Measurements from ENCODE around the gene SNRNP70.

SNRNP70 gene

GRCh38 chr19:49101160-49101559, 15.9 kb downstream of the SNRNP70 start:
- Histone ChIP-seq H3K27ac (peak overlapping the region; percentile 60), H3K27me3 (no peaks in the 10 kb centered on the region), H3K4me2 (peak overlapping the region; percentile 51), H3K9me3 (no peaks in the 10 kb centered on the region), H3K36me3 (peaks cover 76% of the 10 kb centered on the region), H3K4me1 (peaks cover 83% of the 10 kb centered on the region), H4K20me1 (peaks cover 62% of the 10 kb centered on the region), H3K4me3 (no peak overlapping the region), H3K9ac (peak overlapping the region; percentile 48; the same call in 1 of the 2 replicates)
- no peak for TF ChIP-seq Cebpa-rat (IDR thresholded peaks at IDR 0.05)

- no peaks in the 10 kb centered on the region for H3K9me3 ChIP-seq
- peaks cover 62% of the 10 kb centered on the region for H4K20me1 ChIP-seq
- no peak overlapping the region for H3K4me3 ChIP-seq
- peaks cover 89% of the 10 kb centered on the region for H3K4me1 ChIP-seq
- H3K27ac ChIP-seq, result peak overlapping the region; percentile 82
- peak overlapping the region; percentile 80 for H3K9ac ChIP-seq
- no peak for TF ChIP-seq Cebpa-rat (IDR thresholded peaks at IDR 0.05)
- H3K36me3 ChIP-seq, result peaks cover 76% of the 10 kb centered on the region
- peak overlapping the region; percentile 90 for H3K4me2 ChIP-seq
- H3K27me3 ChIP-seq, result no peaks in the 10 kb centered on the region
Measured at GRCh38 chr19:49102303-49102702, 17.1 kb downstream of the SNRNP70 start.

GRCh38 chr19:49103331-49104085, 18.3 kb downstream of the SNRNP70 start:
- no peak for TF ChIP-seq Cebpa-rat (IDR thresholded peaks at IDR 0.05)
- peaks cover 78% of the 10 kb centered on the region for H3K36me3 ChIP-seq
- peak overlapping the region; percentile 59 for H3K4me3 ChIP-seq
- no peaks in the 10 kb centered on the region for H3K9me3 ChIP-seq
- H3K27ac ChIP-seq, result peak overlapping the region; percentile 82
- H3K9ac ChIP-seq, result peak overlapping the region; percentile 80
- peaks cover 62% of the 10 kb centered on the region for H4K20me1 ChIP-seq
- peak overlapping the region; percentile 90 for H3K4me2 ChIP-seq
- H3K4me1 ChIP-seq, result peaks cover 77% of the 10 kb centered on the region
- no peaks in the 10 kb centered on the region for H3K27me3 ChIP-seq

- Histone ChIP-seq H3K9me3 (no peaks in the 10 kb centered on the region), H3K4me2 (peak overlapping the region; percentile 90), H3K4me1 (peaks cover 71% of the 10 kb centered on the region), H3K36me3 (peaks cover 78% of the 10 kb centered on the region), H3K27me3 (no peaks in the 10 kb centered on the region), H3K9ac (peak overlapping the region; percentile 80), H3K4me3 (peak overlapping the region; percentile 59), H4K20me1 (peaks cover 63% of the 10 kb centered on the region), H3K27ac (peak overlapping the region; percentile 82)
- TF ChIP-seq Cebpa-rat (IDR thresholded peaks at IDR 0.05), result no peak
Measured at GRCh38 chr19:49104229-49104864, 19.1 kb downstream of the SNRNP70 start.

GRCh38 chr19:49106648-49107135, 21.4 kb downstream of the SNRNP70 start:
- H3K27ac ChIP-seq, result no peak overlapping the region
- no peak overlapping the region for H3K4me3 ChIP-seq
- TF ChIP-seq Cebpa-rat (IDR thresholded peaks at IDR 0.05), result no peak
- peak overlapping the region; percentile 90 for H3K4me2 ChIP-seq
- H3K9ac ChIP-seq, result no peak overlapping the region; the same call in 1 of the 2 replicates
- H3K4me1 ChIP-seq, result peaks cover 50% of the 10 kb centered on the region
- no peaks in the 10 kb centered on the region for H3K9me3 ChIP-seq
- no peaks in the 10 kb centered on the region for H3K27me3 ChIP-seq
- H3K36me3 ChIP-seq, result peaks cover 72% of the 10 kb centered on the region
- H4K20me1 ChIP-seq, result peaks cover 61% of the 10 kb centered on the region

GRCh38 chr19:49107625-49108459, 22.6 kb downstream of the SNRNP70 start:
- H3K4me2 ChIP-seq, result no peak overlapping the region
- peaks cover 38% of the 10 kb centered on the region for H3K4me1 ChIP-seq
- H3K27me3 ChIP-seq, result no peaks in the 10 kb centered on the region
- peaks cover 64% of the 10 kb centered on the region for H3K36me3 ChIP-seq
- H3K27ac ChIP-seq, result 0 out of 2 replicates have a peak overlapping the region, but pooled peaks have one; percentile 41
- no peak for TF ChIP-seq Cebpa-rat (IDR thresholded peaks at IDR 0.05)
- H3K9me3 ChIP-seq, result no peaks in the 10 kb centered on the region
- peaks cover 61% of the 10 kb centered on the region for H4K20me1 ChIP-seq
- H3K9ac ChIP-seq, result no peak overlapping the region
- no peak overlapping the region for H3K4me3 ChIP-seq

GRCh38 chr19:49109051-49109450, 23.8 kb downstream of the SNRNP70 start:
- Histone ChIP-seq H3K9ac (no peak overlapping the region), H3K36me3 (peaks cover 60% of the 10 kb centered on the region)

GRCh38 chr19:49109569-49110233, 24.4 kb downstream of the SNRNP70 start:
- H3K36me3 ChIP-seq, result peaks cover 60% of the 10 kb centered on the region
- no peaks in the 10 kb centered on the region for H3K9me3 ChIP-seq
- H3K9ac ChIP-seq, result no peak overlapping the region
- H4K20me1 ChIP-seq, result peaks cover 58% of the 10 kb centered on the region
- H3K27me3 ChIP-seq, result no peaks in the 10 kb centered on the region
- H3K27ac ChIP-seq, result no peak overlapping the region
- H3K4me3 ChIP-seq, result no peak overlapping the region
- peaks cover 37% of the 10 kb centered on the region for H3K4me1 ChIP-seq
- no peak overlapping the region for H3K4me2 ChIP-seq
- TF ChIP-seq Cebpa-rat (IDR thresholded peaks at IDR 0.05), result no peak

More at GRCh38 chr19:49109051-49109450, 23.8 kb downstream of the SNRNP70 start:
- Histone ChIP-seq H3K4me1 (peaks cover 40% of the 10 kb centered on the region), H3K27me3 (no peaks in the 10 kb centered on the region), H3K9me3 (no peaks in the 10 kb centered on the region), H3K4me3 (no peak overlapping the region), H3K4me2 (no peak overlapping the region), H4K20me1 (peaks cover 61% of the 10 kb centered on the region), H3K27ac (peak overlapping the region; percentile 7; the same call in 1 of the 2 replicates)
- TF ChIP-seq Cebpa-rat (IDR thresholded peaks at IDR 0.05), result no peak

- Histone ChIP-seq H3K4me1 (peaks cover 37% of the 10 kb centered on the region), H3K9me3 (no peaks in the 10 kb centered on the region), H3K27me3 (no peaks in the 10 kb centered on the region), H4K20me1 (peaks cover 50% of the 10 kb centered on the region), H3K27ac (no peak overlapping the region), H3K4me3 (no peak overlapping the region), H3K4me2 (no peak overlapping the region), H3K36me3 (peaks cover 51% of the 10 kb centered on the region), H3K9ac (no peak overlapping the region)
- TF ChIP-seq Cebpa-rat (IDR thresholded peaks at IDR 0.05), result no peak
Measured at GRCh38 chr19:49110567-49110966, 25.3 kb downstream of the SNRNP70 start.
